H1 (cell line): ENCODE data around the gene RAP1GAP. TPM values are rescaled to one million over a fixed set of nuclear protein-coding genes. Genes with fewer than 3 reads are reported as not detected.

Experiments used
- CTCF ChIA-PET: fragments of 300-600 bp; sonication (Branson Sonifier 250); formaldehyde crosslinking; loops from one replicate; lab custom pipeline; 2021; ENCODE audit not compliant: partially characterized antibody; lab: Charles Lee
- POLR2A ChIA-PET: fragments of 300-600 bp; sonication (Branson Sonifier 250); formaldehyde crosslinking; loops from one replicate; lab custom pipeline; 2021; ENCODE audit warnings: inconsistent platforms; ENCODE audit not compliant: partially characterized antibody; lab: Charles Lee
- DNase-seq, 2 experiments: peaks; one replicate each; pipeline versions ENCODE4 v3.0.0 to v3.0.0-alpha.2; 2010 to 2022; ENCODE audit warnings: low spot score in 2 of 2, low read depth in 1 of 2, mixed read lengths in 1 of 2
- FAIRE-seq: peaks from 2 replicates; lab custom pipeline; 2011; peaks lifted over from hg19 to GRCh38; lab: Jason Lieb, UNC
- H2AFZ ChIP-seq: 2 replicates; pipeline ENCODE4 v1.8.1; 2012; ENCODE audit warnings: low read length, inconsistent platforms
- H2AK5ac ChIP-seq: 2 replicates; pipeline ENCODE4 v1.6.1; 2013; ENCODE audit warnings: low read depth, low read length
- H2BK120ac ChIP-seq: replicated peaks from 2 replicates; pipeline ENCODE3; 2013; ENCODE audit warnings: low read depth, low read length, inconsistent platforms
- H2BK12ac ChIP-seq: 2 replicates; pipeline ENCODE4 v1.6.1; 2013; ENCODE audit warnings: low read depth, low read length
- H2BK15ac ChIP-seq: 2 replicates; pipeline ENCODE4 v1.6.1; 2013; ENCODE audit warnings: low read length
- H2BK20ac ChIP-seq: 2 replicates; pipeline ENCODE4 v1.6.1; 2013; ENCODE audit warnings: low read length
- H2BK5ac ChIP-seq: 2 replicates; pipeline ENCODE4 v1.6.1; 2013; ENCODE audit warnings: low read depth, low read length
- H3K14ac ChIP-seq: 2 replicates; pipeline ENCODE4 v1.6.1; 2013; ENCODE audit warnings: inconsistent platforms; ENCODE audit not compliant: insufficient read length
- H3K18ac ChIP-seq: 2 replicates; pipeline ENCODE4 v1.6.1; 2013; ENCODE audit warnings: low read length; ENCODE audit errors: extremely low read depth
- H3K23ac ChIP-seq: 2 replicates; pipeline ENCODE4 v1.6.1; 2013; ENCODE audit warnings: inconsistent platforms; ENCODE audit not compliant: insufficient read length
- H3K23me2 ChIP-seq: 2 replicates; pipeline ENCODE4 v1.6.1; 2013; ENCODE audit warnings: low read depth, low read length
- H3K27ac ChIP-seq: 2 replicates; pipeline ENCODE4 v1.6.1; 2011; ENCODE audit warnings: low read depth, low read length, inconsistent platforms
- H3K27me3 ChIP-seq, 4 experiments: replicated peaks in 1 of 4; 1 replicate in 1 of 4; 2 replicates in 3 of 4; pipeline versions ENCODE4 v1.6.1 to v1.8.1; 2011 to 2013; ENCODE audit warnings: low read length in 3 of 4, mild to moderate bottlenecking in 3 of 4, inconsistent platforms in 2 of 4, mixed read lengths in 2 of 4, moderate library complexity in 1 of 4; ENCODE audit not compliant: control insufficient read depth in 3 of 4, insufficient read depth in 3 of 4; ENCODE audit errors: extremely low read depth in 1 of 4
- H3K36me3 ChIP-seq, 4 experiments: 2 replicates each; pipeline versions ENCODE4 v1.6.1 to v1.8.1; 2011 to 2013; ENCODE audit warnings: mild to moderate bottlenecking in 4 of 4, low read length in 3 of 4, moderate library complexity in 2 of 4, control low read depth in 1 of 4, inconsistent platforms in 1 of 4; ENCODE audit not compliant: insufficient read depth in 4 of 4, control insufficient read depth in 2 of 4
- H3K4ac ChIP-seq: replicated peaks from 2 replicates; pipeline ENCODE3; 2013; ENCODE audit warnings: low read length, low read depth, mixed read lengths, inconsistent platforms; ENCODE audit not compliant: insufficient read length
- H3K4me1 ChIP-seq, 4 experiments: replicated peaks in 1 of 4; 1 replicate in 1 of 4; 2 replicates in 3 of 4; pipeline versions ENCODE4 v1.6.1 to v1.8.1; 2011 to 2013; ENCODE audit warnings: low read length in 3 of 4, inconsistent platforms in 2 of 4, mixed read lengths in 1 of 4; ENCODE audit not compliant: insufficient read depth in 4 of 4, control insufficient read depth in 3 of 4
- H3K4me2 ChIP-seq, 2 experiments: 2 replicates each; pipeline versions ENCODE4 v1.6.1 to v1.8.1; 2011 to 2013; ENCODE audit warnings: low read depth in 2 of 2, low read length in 2 of 2, control low read depth in 1 of 2, inconsistent platforms in 1 of 2, mild to moderate bottlenecking in 1 of 2; ENCODE audit not compliant: insufficient read depth in 1 of 2
- H3K4me3 ChIP-seq, 4 experiments: fragments of 200-600, 300-600 bp in 1 of 4; sonication (generic), shearing (Covaris generic), sonication (Bioruptor Twin) in 1 of 4; 2 replicates each; pipeline versions ENCODE4 v1.5.1 to v1.8.1; 2011 to 2016; ENCODE audit warnings: low read length in 4 of 4, low read depth in 3 of 4, control low read depth in 2 of 4, inconsistent platforms in 2 of 4, mild to moderate bottlenecking in 2 of 4, mixed read lengths in 1 of 4, moderate library complexity in 1 of 4; ENCODE audit not compliant: insufficient read depth in 2 of 4; ENCODE audit errors: extremely low read depth in 1 of 4
- H3K56ac ChIP-seq: replicated peaks from 2 replicates; pipeline ENCODE3; 2013; ENCODE audit warnings: low read depth, mild to moderate bottlenecking, mixed read lengths, low read length, inconsistent platforms; ENCODE audit not compliant: insufficient read length
- H3K79me1 ChIP-seq: 2 replicates; pipeline ENCODE4 v1.6.1; 2013; ENCODE audit warnings: low read depth, low read length, control low read depth
- H3K79me2 ChIP-seq, 2 experiments: 2 replicates each; pipeline versions ENCODE4 v1.6.1 to v1.8.1; 2012 to 2013; ENCODE audit warnings: low read length in 2 of 2, mild to moderate bottlenecking in 2 of 2, inconsistent platforms in 1 of 2; ENCODE audit not compliant: insufficient read depth in 2 of 2, control insufficient read depth in 1 of 2
- H3K9ac ChIP-seq, 4 experiments: replicated peaks in 1 of 4; 1 replicate in 1 of 4; 2 replicates in 3 of 4; pipeline versions ENCODE4 v1.6.1 to v1.8.1; 2011 to 2013; ENCODE audit warnings: low read depth in 3 of 4, low read length in 3 of 4, control low read depth in 2 of 4, mild to moderate bottlenecking in 2 of 4, moderate library complexity in 2 of 4, inconsistent platforms in 1 of 4; ENCODE audit errors: extremely low read depth in 1 of 4
- H3K9me3 ChIP-seq, 2 experiments: 2 replicates each; pipeline versions ENCODE4 v1.6.1 to v1.8.1; 2012 to 2013; ENCODE audit warnings: mild to moderate bottlenecking in 2 of 2, moderate library complexity in 2 of 2, control low read depth in 1 of 2, inconsistent platforms in 1 of 2, low read depth in 1 of 2, low read length in 1 of 2, mixed read lengths in 1 of 2; ENCODE audit not compliant: insufficient read depth in 2 of 2
- H4K20me1 ChIP-seq, 2 experiments: replicated peaks in 1 of 2; 2 replicates each; pipeline versions ENCODE3 to v1.8.1; 2011 to 2013; ENCODE audit warnings: inconsistent platforms in 2 of 2, low read length in 2 of 2, mild to moderate bottlenecking in 1 of 2; ENCODE audit not compliant: insufficient read depth in 2 of 2, control insufficient read depth in 1 of 2
- H4K5ac ChIP-seq: 2 replicates; pipeline ENCODE4 v1.6.1; 2013; ENCODE audit warnings: low read length, low read depth, mixed read lengths, inconsistent platforms; ENCODE audit not compliant: insufficient read length
- H4K8ac ChIP-seq: 2 replicates; pipeline ENCODE4 v1.8.0; 2013; ENCODE audit warnings: mild to moderate bottlenecking, moderate library complexity, low read length, inconsistent platforms; ENCODE audit not compliant: insufficient read depth; ENCODE audit errors: extremely low read depth
- H4K91ac ChIP-seq: replicated peaks from 2 replicates; pipeline ENCODE3; 2013; ENCODE audit warnings: low read length, mixed read lengths, inconsistent platforms; ENCODE audit not compliant: insufficient read length
- BRCA1 ChIP-seq: IDR thresholded peaks from 2 replicates; pipeline ENCODE4 v1.6.1; 2012; ENCODE audit warnings: low read depth, low read length, improper control_type of control experiment
- CBX5 ChIP-seq: fragments of 300-800, 300-1000 bp; sonication (generic); IDR thresholded peaks from 2 replicates; pipeline ENCODE4 v1.7.1; 2016; ENCODE audit warnings: antibody characterized with exemption, low read length, low read depth
- CEBPB ChIP-seq: IDR thresholded peaks from 2 replicates; pipeline ENCODE4 v1.6.1; 2012; ENCODE audit warnings: low read depth, low read length
- JUND ChIP-seq: IDR thresholded peaks from 2 replicates; pipeline ENCODE4 v1.6.1; 2011; ENCODE audit warnings: mild to moderate bottlenecking, improper control_type of control experiment, low read length
- POU5F1 ChIP-seq: IDR thresholded peaks from 2 replicates; pipeline ENCODE4 v1.6.1; 2011; ENCODE audit warnings: low read depth, mild to moderate bottlenecking, low read length, moderate library complexity
- WGBS, 2 experiments: shearing (Covaris generic) in 1 of 2; methylation state at CpG; one replicate each; pipeline versions ENCODE4 v1.1.6 to v1.1.7; 2013 to 2015; ENCODE audit warnings: low lambda C conversion rate in 2 of 2, mixed read lengths in 2 of 2, inconsistent platforms in 1 of 2, low coverage in 1 of 2, missing lambda C conversion rate in 1 of 2; ENCODE audit not compliant: insufficient replicate concordance in 2 of 2, insufficient coverage in 1 of 2, insufficient read length in 1 of 2; ENCODE audit errors: extremely low coverage in 1 of 2, missing lambda C conversion rate in 1 of 2; 5-methylcytosine and 5-hydroxymethylcytosine counted together
- polyA plus RNA-seq, 7 experiments: library from polyadenylated mRNA; depleted of rRNA in 3 of 7; stranded (reverse) in 5 of 7; unstranded in 2 of 7; fragments of >200 nt in 5 of 7; fragments of 200-250 nt in 2 of 7; gene quantifications; 1 replicate in 5 of 7; 2 replicates in 1 of 7; 4 replicates in 1 of 7; pipeline versions ENCODE4 v1.2.1 to v1.2.3, GENCODE V29; 2011 to 2013; ENCODE audit warnings: missing spikeins in 2 of 7, mixed read lengths in 2 of 7
- total RNA-seq: library from RNA; stranded (reverse); fragmentation: NEBNext Ultra II Directional; extraction: Animal tissue kit (Norgen Biotek cat#: 25700); gene quantifications from 2 replicates; pipeline ENCODE4 v1.2.1, GENCODE V29; 2021

RAP1GAP gene
- total and polyA plus RNA-seq, 2 of the 8 experiments (the other 6 are each of a cell fraction or from before 2014, with no cell fraction given) = 8.4 TPM

DNA sequence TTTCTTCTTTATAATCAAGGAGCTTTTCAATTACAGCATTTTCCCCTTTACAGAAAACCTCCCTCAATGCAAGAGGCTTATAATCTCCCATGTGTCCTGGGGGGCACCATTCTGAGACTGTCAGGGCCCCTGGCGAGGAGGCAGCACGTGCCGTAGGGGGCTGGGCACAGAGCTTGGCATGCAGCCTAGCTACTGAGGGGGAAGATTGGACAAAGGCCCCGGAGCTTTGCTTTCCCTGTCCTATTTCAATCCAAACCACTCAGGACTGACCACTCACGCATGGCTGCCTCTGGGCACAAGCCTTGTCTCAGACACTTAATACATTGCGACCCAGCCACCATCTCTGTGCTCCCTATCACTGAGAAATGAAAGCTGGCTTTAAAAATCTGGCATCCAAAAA lies 2.8 kb upstream of the RAP1GAP start:
- H3K23me2 ChIP-seq = peaks cover 13% of the 10 kb centered on the region
- H2AK5ac ChIP-seq = no peak overlapping the region
- no peak overlapping the region for H3K14ac ChIP-seq
- H3K36me3 ChIP-seq = no peaks in the 10 kb centered on the region
- no peak overlapping the region for H3K4me3 ChIP-seq
- no peak overlapping the region for H4K5ac ChIP-seq
- no peak overlapping the region for H2BK12ac ChIP-seq
- H3K27me3 ChIP-seq = peaks cover 0 to 28% (median 19%) of the 10 kb centered on the region in 4 experiments; a peak in 5 of 7 replicates
- ChIA-PET POLR2A (interaction anchor here (0.6 kb wide), 1 partner anchor 12 kb away, joined by 3 read pairs; no protein-coding TSS in a partner anchor), CTCF (interaction anchor here (0.6 to 4.6 kb wide), 4 partner anchors 11 to 1165 kb away, joined by 3 to 25 read pairs (median 4); no protein-coding TSS in a partner anchor)
- no peak overlapping the region for H2BK5ac ChIP-seq
- TF ChIP-seq CBX5 = no peak
- no peak for TF ChIP-seq JUND
- no peak for TF ChIP-seq POU5F1
- TF ChIP-seq CEBPB = no peak
- TF ChIP-seq BRCA1 = no peak
- WGBS, 2 experiments = 94% methylated on average over 6 of the region's 6 CpGs; no CpG with 5 or more reads in 1 of the 2 experiments
- H2BK20ac ChIP-seq = no peak overlapping the region
- H3K9ac ChIP-seq = no peak overlapping the region
- no peak overlapping the region for H4K91ac ChIP-seq
- no peak overlapping the region for H3K56ac ChIP-seq
- H2BK120ac ChIP-seq = no peak overlapping the region
- H3K9me3 ChIP-seq = no peaks in the 10 kb centered on the region
- H2AFZ ChIP-seq = no peak overlapping the region
- no peaks in the 10 kb centered on the region for H3K79me1 ChIP-seq
- no peak overlapping the region for H2BK15ac ChIP-seq
- H3K4me2 ChIP-seq = no peak overlapping the region
- no peak overlapping the region for H3K23ac ChIP-seq
- H4K8ac ChIP-seq = no peak overlapping the region
- FAIRE-seq = no peak
- no peak for DNase-seq
- H3K79me2 ChIP-seq = no peaks in the 10 kb centered on the region
- H3K4ac ChIP-seq = no peak overlapping the region
- H3K27ac ChIP-seq = no peak overlapping the region
- peaks cover 0 to 24% (median 7%) of the 10 kb centered on the region in 4 experiments; a peak in 6 of 7 replicates for H3K4me1 ChIP-seq
- peaks cover 0 to 2% of the 10 kb centered on the region in 2 experiments for H4K20me1 ChIP-seq
- H3K18ac ChIP-seq = no peak overlapping the region
